GM23338 (cell line): ENCODE measurements around the gene HEMK1. TPM values are rescaled to one million over a fixed set of nuclear protein-coding genes. Genes with fewer than 3 reads are reported as not detected.

Source experiments
- ATAC-seq: fragments of 200-7000 bp; cut with Tn5 transposase; 3 replicates; pipeline ENCODE4 v1.9.1; 2020
- DNase-seq: peaks from one replicate; pipeline ENCODE4 v3.0.0-alpha.2; 2015; ENCODE audit warnings: low spot score
- H2AFZ ChIP-seq: fragments of 200-600 bp; sonication (generic); 2 replicates; pipeline ENCODE4 v1.8.0; 2016; ENCODE audit warnings: antibody characterized with exemption, mild to moderate bottlenecking, moderate library complexity
- H3F3A ChIP-seq: fragments of 200-600 bp; sonication (generic); replicated peaks from 2 replicates; pipeline ENCODE4 v1.8.0; 2017; ENCODE audit warnings: antibody characterized with exemption, mixed run types, low read depth
- H3K27ac ChIP-seq: fragments of 200-600 bp; sonication (generic); 2 replicates; pipeline ENCODE4 v1.6.1; 2016; ENCODE audit warnings: low read depth
- H3K27me3 ChIP-seq: fragments of 200-600 bp; sonication (generic); 2 replicates; pipeline ENCODE4 v1.8.0; 2016; ENCODE audit warnings: mild to moderate bottlenecking, mixed run types, moderate library complexity; ENCODE audit not compliant: insufficient read depth
- H3K36me3 ChIP-seq: fragments of 200-600 bp; sonication (generic); 2 replicates; pipeline ENCODE4 v1.8.0; 2016; ENCODE audit warnings: mild to moderate bottlenecking; ENCODE audit not compliant: insufficient read depth
- H3K4me1 ChIP-seq: fragments of 200-600 bp; sonication (generic); 2 replicates; pipeline ENCODE4 v1.8.0; 2016; ENCODE audit warnings: mild to moderate bottlenecking, moderate library complexity; ENCODE audit not compliant: insufficient read depth
- H3K4me2 ChIP-seq: fragments of 200-600 bp; sonication (generic); 2 replicates; pipeline ENCODE4 v1.7.1; 2017; ENCODE audit warnings: mixed run types
- H3K4me3 ChIP-seq: fragments of 200-600 bp; sonication (generic); 2 replicates; pipeline ENCODE4 v1.6.1; 2016; ENCODE audit warnings: mixed run types
- H3K79me2 ChIP-seq: fragments of 200-600 bp; sonication (generic); replicated peaks from 2 replicates; pipeline ENCODE4 v1.8.0; 2017; ENCODE audit warnings: mild to moderate bottlenecking; ENCODE audit not compliant: insufficient read depth
- H3K9me2 ChIP-seq: fragments of 200-600 bp; sonication (generic); 2 replicates; pipeline ENCODE4 v1.8.0; 2017; ENCODE audit not compliant: insufficient read depth
- H4K20me1 ChIP-seq: fragments of 200-600 bp; sonication (generic); replicated peaks from 2 replicates; pipeline ENCODE4 v1.8.0; 2017; ENCODE audit warnings: mild to moderate bottlenecking; ENCODE audit not compliant: insufficient read depth
- H3K27ac Mint-ChIP-seq: 2 replicates; pipeline ENCODE4 v1.8.0; 2020; ENCODE audit warnings: inconsistent platforms, mild to moderate bottlenecking, moderate library complexity, mixed read lengths
- H3K27me3 Mint-ChIP-seq: 3 replicates; pipeline ENCODE4 v1.8.0; 2022; ENCODE audit warnings: low read depth, mild to moderate bottlenecking, moderate library complexity, mixed read lengths, inconsistent platforms; ENCODE audit not compliant: insufficient read depth, poor library complexity
- H3K36me3 Mint-ChIP-seq: 3 replicates; pipeline ENCODE4 v1.8.0; 2021; ENCODE audit warnings: low read depth, mild to moderate bottlenecking, inconsistent platforms, moderate library complexity, mixed read lengths
- H3K4me1 Mint-ChIP-seq: 3 replicates; pipeline ENCODE4 v1.8.0; 2020; ENCODE audit warnings: mild to moderate bottlenecking, inconsistent platforms, mixed read lengths
- H3K4me3 Mint-ChIP-seq: 3 replicates; pipeline ENCODE4 v1.8.0; 2021; ENCODE audit warnings: moderate library complexity, mild to moderate bottlenecking, inconsistent platforms, mixed read lengths
- H3K9me3 Mint-ChIP-seq: 3 replicates; pipeline ENCODE4 v1.8.0; 2020; ENCODE audit warnings: moderate library complexity, mild to moderate bottlenecking, inconsistent platforms, mixed read lengths
- CREB1 ChIP-seq: fragments of 250-450 bp; sonication (Bioruptor Pico); IDR thresholded peaks from 2 replicates; pipeline ENCODE4 v1.5.0; 2020; ENCODE audit warnings: low read depth, mild to moderate bottlenecking, moderate library complexity
- CTCF ChIP-seq, 2 experiments: fragments of 200-600 bp in 1 of 2; sonication (generic) in 1 of 2; conservative IDR thresholded peaks; 2 replicates each; pipeline versions ENCODE4 v1.5.1 to v1.6.1; 2016 to 2017; ENCODE audit warnings: antibody characterized with exemption in 2 of 2, low read depth in 2 of 2, mild to moderate bottlenecking in 2 of 2, moderate library complexity in 1 of 2
- EZH2 ChIP-seq: fragments of 200-600 bp; sonication (generic); IDR thresholded peaks from one replicate; pipeline ENCODE4 v1.8.0; 2017; ENCODE audit warnings: antibody characterized with exemption, mild to moderate bottlenecking, low read depth; ENCODE audit not compliant: unreplicated experiment
- EZH2phosphoT487 ChIP-seq: fragments of 200-600 bp; sonication (generic); IDR thresholded peaks from one replicate; pipeline ENCODE4 v1.8.1; 2018; ENCODE audit warnings: antibody characterized with exemption; ENCODE audit not compliant: unreplicated experiment
- NANOG ChIP-seq: IDR thresholded peaks from 2 replicates; pipeline ENCODE4 v1.6.1; 2016; ENCODE audit warnings: antibody characterized with exemption, borderline replicate concordance
- STAT1 ChIP-seq: IDR thresholded peaks from one replicate; pipeline ENCODE4 v1.6.1; 2016; ENCODE audit warnings: antibody characterized with exemption; ENCODE audit not compliant: unreplicated experiment
- ZNF114 ChIP-seq: fragments of 250-450 bp; sonication (Bioruptor Pico); IDR thresholded peaks from 2 replicates; pipeline ENCODE4 v1.5.0; 2020; ENCODE audit warnings: mild to moderate bottlenecking, moderate library complexity
- polyA plus RNA-seq: library from polyadenylated mRNA; unstranded; fragments of >200 nt; fragmentation: Nextera tagmentation; extraction: Ambion mirVana; gene quantifications from 2 replicates; pipeline ENCODE4 v1.2.1, GENCODE V29; 2016
- total RNA-seq: library from RNA; depleted of rRNA; stranded (reverse); fragments of >200 nt; shearing (Covaris generic); gene quantifications from 2 replicates; pipeline ENCODE4 v1.2.3, GENCODE V29; 2014
- TF ChIP-seq, protein P1 (sequence below): IDR thresholded peaks from one replicate; pipeline ENCODE4 v1.6.1; 2018; ENCODE audit warnings: antibody characterized with exemption; ENCODE audit not compliant: unreplicated experiment

The HEMK1 gene
- total and polyA plus RNA-seq, 2 experiments from 2014 or later, result 5.6 to 10.1 TPM

DNA sequence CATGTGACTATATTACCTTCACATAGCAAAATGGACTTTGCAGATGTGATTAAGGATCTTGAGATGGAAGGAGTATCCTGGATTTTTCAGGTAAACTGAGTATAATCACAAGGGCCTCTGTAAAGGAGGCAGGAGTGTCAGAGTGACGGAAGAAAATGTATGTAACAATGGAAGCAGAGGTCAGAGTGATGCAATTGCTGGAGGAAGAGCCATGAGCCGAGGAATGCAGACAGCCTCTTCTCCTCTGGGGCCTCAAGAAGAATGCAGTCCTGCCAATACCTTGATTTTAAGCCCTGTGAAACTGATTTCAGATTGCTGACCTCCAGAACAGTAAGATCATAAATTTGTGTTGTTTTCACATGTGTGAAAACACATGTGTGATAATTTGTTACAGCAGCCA is 15.1 kb downstream of the HEMK1 start:
- no peaks in the 10 kb centered on the region for H3K27me3 Mint-ChIP-seq
- Histone ChIP-seq H3K79me2 (no peaks in the 10 kb centered on the region), H2AFZ (no peak overlapping the region), H3K9me2 (no peaks in the 10 kb centered on the region), H3K27ac (peak overlapping the region; percentile 63; the same call in 1 of the 2 replicates), H3F3A (no peaks in the 10 kb centered on the region), H4K20me1 (no peaks in the 10 kb centered on the region; the same call in 1 of the 2 replicates), H3K4me2 (no peak overlapping the region), H3K4me1 (no peaks in the 10 kb centered on the region), H3K27me3 (no peaks in the 10 kb centered on the region), H3K36me3 (no peaks in the 10 kb centered on the region), H3K4me3 (no peak overlapping the region)
- H3K4me3 Mint-ChIP-seq, result no peak overlapping the region; the same call in 2 of the 3 replicates
- peaks cover 3% of the 10 kb centered on the region; the same call in 2 of the 3 replicates for H3K36me3 Mint-ChIP-seq
- H3K9me3 Mint-ChIP-seq, result no peaks in the 10 kb centered on the region
- H3K27ac Mint-ChIP-seq, result no peak overlapping the region
- TF ChIP-seq EZH2, result no peak
- no peak for TF ChIP-seq STAT1
- no peak for TF ChIP-seq EZH2phosphoT487
- no peak for TF ChIP-seq CTCF (conservative IDR thresholded peaks at IDR 0.05; ENCODE audit: low read depth in 2 of 2)
- TF ChIP-seq ZNF114 (CRISPR knock-in tag), result no peak
- TF ChIP-seq, protein P1, sequence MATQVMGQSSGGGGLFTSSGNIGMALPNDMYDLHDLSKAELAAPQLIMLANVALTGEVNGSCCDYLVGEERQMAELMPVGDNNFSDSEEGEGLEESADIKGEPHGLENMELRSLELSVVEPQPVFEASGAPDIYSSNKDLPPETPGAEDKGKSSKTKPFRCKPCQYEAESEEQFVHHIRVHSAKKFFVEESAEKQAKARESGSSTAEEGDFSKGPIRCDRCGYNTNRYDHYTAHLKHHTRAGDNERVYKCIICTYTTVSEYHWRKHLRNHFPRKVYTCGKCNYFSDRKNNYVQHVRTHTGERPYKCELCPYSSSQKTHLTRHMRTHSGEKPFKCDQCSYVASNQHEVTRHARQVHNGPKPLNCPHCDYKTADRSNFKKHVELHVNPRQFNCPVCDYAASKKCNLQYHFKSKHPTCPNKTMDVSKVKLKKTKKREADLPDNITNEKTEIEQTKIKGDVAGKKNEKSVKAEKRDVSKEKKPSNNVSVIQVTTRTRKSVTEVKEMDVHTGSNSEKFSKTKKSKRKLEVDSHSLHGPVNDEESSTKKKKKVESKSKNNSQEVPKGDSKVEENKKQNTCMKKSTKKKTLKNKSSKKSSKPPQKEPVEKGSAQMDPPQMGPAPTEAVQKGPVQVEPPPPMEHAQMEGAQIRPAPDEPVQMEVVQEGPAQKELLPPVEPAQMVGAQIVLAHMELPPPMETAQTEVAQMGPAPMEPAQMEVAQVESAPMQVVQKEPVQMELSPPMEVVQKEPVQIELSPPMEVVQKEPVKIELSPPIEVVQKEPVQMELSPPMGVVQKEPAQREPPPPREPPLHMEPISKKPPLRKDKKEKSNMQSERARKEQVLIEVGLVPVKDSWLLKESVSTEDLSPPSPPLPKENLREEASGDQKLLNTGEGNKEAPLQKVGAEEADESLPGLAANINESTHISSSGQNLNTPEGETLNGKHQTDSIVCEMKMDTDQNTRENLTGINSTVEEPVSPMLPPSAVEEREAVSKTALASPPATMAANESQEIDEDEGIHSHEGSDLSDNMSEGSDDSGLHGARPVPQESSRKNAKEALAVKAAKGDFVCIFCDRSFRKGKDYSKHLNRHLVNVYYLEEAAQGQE, result no peak
- no peak for TF ChIP-seq NANOG
- peak; percentile 25 for DNase-seq
- ATAC-seq, result no peak; the same call in 2 of the 3 replicates
- peaks cover 6% of the 10 kb centered on the region for H3K4me1 Mint-ChIP-seq

- Mint-ChIP-seq H3K4me1 (peaks cover 6% of the 10 kb centered on the region), H3K27me3 (no peaks in the 10 kb centered on the region), H3K36me3 (peaks cover 3% of the 10 kb centered on the region; the same call in 2 of the 3 replicates), H3K4me3 (no peak overlapping the region), H3K27ac (no peak overlapping the region), H3K9me3 (no peaks in the 10 kb centered on the region)
- Histone ChIP-seq H4K20me1 (no peaks in the 10 kb centered on the region; the same call in 1 of the 2 replicates), H3K9me2 (no peaks in the 10 kb centered on the region), H2AFZ (no peak overlapping the region), H3K27me3 (no peaks in the 10 kb centered on the region), H3K79me2 (no peaks in the 10 kb centered on the region), H3K4me2 (no peak overlapping the region), H3F3A (no peaks in the 10 kb centered on the region), H3K4me3 (no peak overlapping the region), H3K4me1 (no peaks in the 10 kb centered on the region), H3K27ac (no peak overlapping the region), H3K36me3 (no peaks in the 10 kb centered on the region)
- ATAC-seq (no peak), DNase-seq (no peak)
- TF ChIP-seq CREB1 (CRISPR knock-in tag) (no peak), ZNF114 (CRISPR knock-in tag) (no peak), CTCF (conservative IDR thresholded peaks at IDR 0.05; ENCODE audit: low read depth in 2 of 2) (no peak)
Measured at GRCh38 chr3:50585919-50586762, 16.8 kb downstream of the HEMK1 start.
